H1 (cell line): ENCODE measurements around the gene TOP2A. TPM values are rescaled to one million over a fixed set of nuclear protein-coding genes. Genes with fewer than 3 reads are reported as not detected.

Source experiments
- CTCF ChIA-PET: fragments of 300-600 bp; sonication (Branson Sonifier 250); formaldehyde crosslinking; loops from one replicate; lab custom pipeline; 2021; ENCODE audit not compliant: partially characterized antibody; lab: Charles Lee
- POLR2A ChIA-PET: fragments of 300-600 bp; sonication (Branson Sonifier 250); formaldehyde crosslinking; loops from one replicate; lab custom pipeline; 2021; ENCODE audit warnings: inconsistent platforms; ENCODE audit not compliant: partially characterized antibody; lab: Charles Lee
- DNase-seq, 2 experiments: peaks; one replicate each; pipeline versions ENCODE4 v3.0.0 to v3.0.0-alpha.2; 2010 to 2022; ENCODE audit warnings: low spot score in 2 of 2, low read depth in 1 of 2, mixed read lengths in 1 of 2
- FAIRE-seq: peaks from 2 replicates; lab custom pipeline; 2011; peaks lifted over from hg19 to GRCh38; lab: Jason Lieb, UNC
- H2AFZ ChIP-seq: 2 replicates; pipeline ENCODE4 v1.8.1; 2012; ENCODE audit warnings: low read length, inconsistent platforms
- H2AK5ac ChIP-seq: 2 replicates; pipeline ENCODE4 v1.6.1; 2013; ENCODE audit warnings: low read depth, low read length
- H2BK120ac ChIP-seq: replicated peaks from 2 replicates; pipeline ENCODE3; 2013; ENCODE audit warnings: low read depth, low read length, inconsistent platforms
- H2BK12ac ChIP-seq: 2 replicates; pipeline ENCODE4 v1.6.1; 2013; ENCODE audit warnings: low read depth, low read length
- H2BK15ac ChIP-seq: 2 replicates; pipeline ENCODE4 v1.6.1; 2013; ENCODE audit warnings: low read length
- H2BK20ac ChIP-seq: 2 replicates; pipeline ENCODE4 v1.6.1; 2013; ENCODE audit warnings: low read length
- H2BK5ac ChIP-seq: 2 replicates; pipeline ENCODE4 v1.6.1; 2013; ENCODE audit warnings: low read depth, low read length
- H3K14ac ChIP-seq: 2 replicates; pipeline ENCODE4 v1.6.1; 2013; ENCODE audit warnings: inconsistent platforms; ENCODE audit not compliant: insufficient read length
- H3K18ac ChIP-seq: 2 replicates; pipeline ENCODE4 v1.6.1; 2013; ENCODE audit warnings: low read length; ENCODE audit errors: extremely low read depth
- H3K23ac ChIP-seq: 2 replicates; pipeline ENCODE4 v1.6.1; 2013; ENCODE audit warnings: inconsistent platforms; ENCODE audit not compliant: insufficient read length
- H3K23me2 ChIP-seq: 2 replicates; pipeline ENCODE4 v1.6.1; 2013; ENCODE audit warnings: low read depth, low read length
- H3K27ac ChIP-seq: 2 replicates; pipeline ENCODE4 v1.6.1; 2011; ENCODE audit warnings: low read depth, low read length, inconsistent platforms
- H3K27me3 ChIP-seq, 4 experiments: replicated peaks in 1 of 4; 1 replicate in 1 of 4; 2 replicates in 3 of 4; pipeline versions ENCODE4 v1.6.1 to v1.8.1; 2011 to 2013; ENCODE audit warnings: low read length in 3 of 4, mild to moderate bottlenecking in 3 of 4, inconsistent platforms in 2 of 4, mixed read lengths in 2 of 4, moderate library complexity in 1 of 4; ENCODE audit not compliant: control insufficient read depth in 3 of 4, insufficient read depth in 3 of 4; ENCODE audit errors: extremely low read depth in 1 of 4
- H3K36me3 ChIP-seq, 4 experiments: 2 replicates each; pipeline versions ENCODE4 v1.6.1 to v1.8.1; 2011 to 2013; ENCODE audit warnings: mild to moderate bottlenecking in 4 of 4, low read length in 3 of 4, moderate library complexity in 2 of 4, control low read depth in 1 of 4, inconsistent platforms in 1 of 4; ENCODE audit not compliant: insufficient read depth in 4 of 4, control insufficient read depth in 2 of 4
- H3K4ac ChIP-seq: replicated peaks from 2 replicates; pipeline ENCODE3; 2013; ENCODE audit warnings: low read length, low read depth, mixed read lengths, inconsistent platforms; ENCODE audit not compliant: insufficient read length
- H3K4me1 ChIP-seq, 4 experiments: replicated peaks in 1 of 4; 1 replicate in 1 of 4; 2 replicates in 3 of 4; pipeline versions ENCODE4 v1.6.1 to v1.8.1; 2011 to 2013; ENCODE audit warnings: low read length in 3 of 4, inconsistent platforms in 2 of 4, mixed read lengths in 1 of 4; ENCODE audit not compliant: insufficient read depth in 4 of 4, control insufficient read depth in 3 of 4
- H3K4me2 ChIP-seq, 2 experiments: 2 replicates each; pipeline versions ENCODE4 v1.6.1 to v1.8.1; 2011 to 2013; ENCODE audit warnings: low read depth in 2 of 2, low read length in 2 of 2, control low read depth in 1 of 2, inconsistent platforms in 1 of 2, mild to moderate bottlenecking in 1 of 2; ENCODE audit not compliant: insufficient read depth in 1 of 2
- H3K4me3 ChIP-seq, 4 experiments: fragments of 200-600, 300-600 bp in 1 of 4; sonication (generic), shearing (Covaris generic), sonication (Bioruptor Twin) in 1 of 4; 2 replicates each; pipeline versions ENCODE4 v1.5.1 to v1.8.1; 2011 to 2016; ENCODE audit warnings: low read length in 4 of 4, low read depth in 3 of 4, control low read depth in 2 of 4, inconsistent platforms in 2 of 4, mild to moderate bottlenecking in 2 of 4, mixed read lengths in 1 of 4, moderate library complexity in 1 of 4; ENCODE audit not compliant: insufficient read depth in 2 of 4; ENCODE audit errors: extremely low read depth in 1 of 4
- H3K56ac ChIP-seq: replicated peaks from 2 replicates; pipeline ENCODE3; 2013; ENCODE audit warnings: low read depth, mild to moderate bottlenecking, mixed read lengths, low read length, inconsistent platforms; ENCODE audit not compliant: insufficient read length
- H3K79me1 ChIP-seq: 2 replicates; pipeline ENCODE4 v1.6.1; 2013; ENCODE audit warnings: low read depth, low read length, control low read depth
- H3K79me2 ChIP-seq, 2 experiments: 2 replicates each; pipeline versions ENCODE4 v1.6.1 to v1.8.1; 2012 to 2013; ENCODE audit warnings: low read length in 2 of 2, mild to moderate bottlenecking in 2 of 2, inconsistent platforms in 1 of 2; ENCODE audit not compliant: insufficient read depth in 2 of 2, control insufficient read depth in 1 of 2
- H3K9ac ChIP-seq, 4 experiments: replicated peaks in 1 of 4; 1 replicate in 1 of 4; 2 replicates in 3 of 4; pipeline versions ENCODE4 v1.6.1 to v1.8.1; 2011 to 2013; ENCODE audit warnings: low read depth in 3 of 4, low read length in 3 of 4, control low read depth in 2 of 4, mild to moderate bottlenecking in 2 of 4, moderate library complexity in 2 of 4, inconsistent platforms in 1 of 4; ENCODE audit errors: extremely low read depth in 1 of 4
- H3K9me3 ChIP-seq, 2 experiments: 2 replicates each; pipeline versions ENCODE4 v1.6.1 to v1.8.1; 2012 to 2013; ENCODE audit warnings: mild to moderate bottlenecking in 2 of 2, moderate library complexity in 2 of 2, control low read depth in 1 of 2, inconsistent platforms in 1 of 2, low read depth in 1 of 2, low read length in 1 of 2, mixed read lengths in 1 of 2; ENCODE audit not compliant: insufficient read depth in 2 of 2
- H4K20me1 ChIP-seq, 2 experiments: replicated peaks in 1 of 2; 2 replicates each; pipeline versions ENCODE3 to v1.8.1; 2011 to 2013; ENCODE audit warnings: inconsistent platforms in 2 of 2, low read length in 2 of 2, mild to moderate bottlenecking in 1 of 2; ENCODE audit not compliant: insufficient read depth in 2 of 2, control insufficient read depth in 1 of 2
- H4K5ac ChIP-seq: 2 replicates; pipeline ENCODE4 v1.6.1; 2013; ENCODE audit warnings: low read length, low read depth, mixed read lengths, inconsistent platforms; ENCODE audit not compliant: insufficient read length
- H4K8ac ChIP-seq: 2 replicates; pipeline ENCODE4 v1.8.0; 2013; ENCODE audit warnings: mild to moderate bottlenecking, moderate library complexity, low read length, inconsistent platforms; ENCODE audit not compliant: insufficient read depth; ENCODE audit errors: extremely low read depth
- H4K91ac ChIP-seq: replicated peaks from 2 replicates; pipeline ENCODE3; 2013; ENCODE audit warnings: low read length, mixed read lengths, inconsistent platforms; ENCODE audit not compliant: insufficient read length
- PHF8 ChIP-seq: fragments of 200-600 bp; sonication (generic); conservative IDR thresholded peaks from 2 replicates; pipeline ENCODE4 v1.7.1; 2012; ENCODE audit warnings: low read depth, mild to moderate bottlenecking, inconsistent platforms, low read length, moderate library complexity
- TAF1 ChIP-seq: IDR thresholded peaks from 2 replicates; pipeline ENCODE4 v1.6.1; 2011; ENCODE audit warnings: mild to moderate bottlenecking, low read depth, low read length
- WGBS, 2 experiments: shearing (Covaris generic) in 1 of 2; methylation state at CpG; one replicate each; pipeline versions ENCODE4 v1.1.6 to v1.1.7; 2013 to 2015; ENCODE audit warnings: low lambda C conversion rate in 2 of 2, mixed read lengths in 2 of 2, inconsistent platforms in 1 of 2, low coverage in 1 of 2, missing lambda C conversion rate in 1 of 2; ENCODE audit not compliant: insufficient replicate concordance in 2 of 2, insufficient coverage in 1 of 2, insufficient read length in 1 of 2; ENCODE audit errors: extremely low coverage in 1 of 2, missing lambda C conversion rate in 1 of 2; 5-methylcytosine and 5-hydroxymethylcytosine counted together
- polyA plus RNA-seq, 7 experiments: library from polyadenylated mRNA; depleted of rRNA in 3 of 7; stranded (reverse) in 5 of 7; unstranded in 2 of 7; fragments of >200 nt in 5 of 7; fragments of 200-250 nt in 2 of 7; gene quantifications; 1 replicate in 5 of 7; 2 replicates in 1 of 7; 4 replicates in 1 of 7; pipeline versions ENCODE4 v1.2.1 to v1.2.3, GENCODE V29; 2011 to 2013; ENCODE audit warnings: missing spikeins in 2 of 7, mixed read lengths in 2 of 7
- total RNA-seq: library from RNA; stranded (reverse); fragmentation: NEBNext Ultra II Directional; extraction: Animal tissue kit (Norgen Biotek cat#: 25700); gene quantifications from 2 replicates; pipeline ENCODE4 v1.2.1, GENCODE V29; 2021

TOP2A gene
- total and polyA plus RNA-seq, 2 of the 8 experiments (the other 6 are each of a cell fraction or from before 2014, with no cell fraction given) = 83.1 to 291 TPM

GRCh38 chr17:40425741-40426140 is 8.0 kb upstream of the TOP2A start:
- Histone ChIP-seq H4K5ac (no peak overlapping the region), H2BK20ac (0 out of 2 replicates have a peak overlapping the region, but pooled peaks have one; percentile 64), H2AFZ (no peak overlapping the region; the same call in 1 of the 2 replicates), H3K79me2 (no peaks in the 10 kb centered on the region), H2BK5ac (no peak overlapping the region), H3K27ac (no peak overlapping the region), H4K91ac (no peak overlapping the region), H3K18ac (0 out of 2 replicates have a peak overlapping the region, but pooled peaks have one; percentile 25), H3K56ac (no peak overlapping the region), H3K9ac (no peak overlapping the region), H3K23me2 (no peaks in the 10 kb centered on the region), H3K23ac (no peak overlapping the region), H2AK5ac (no peak overlapping the region), H3K14ac (no peak overlapping the region), H3K4me3 (no peak overlapping the region), H2BK15ac (no peak overlapping the region), H3K4me2 (no peak overlapping the region; a peak in 1 of 4 replicates), H4K8ac (no peak overlapping the region), H3K79me1 (no peaks in the 10 kb centered on the region), H2BK120ac (no peak overlapping the region), H3K4ac (no peak overlapping the region), H3K27me3 (no peaks in the 10 kb centered on the region), H3K4me1 (peaks cover 3 to 15% (median 8%) of the 10 kb centered on the region in 4 experiments), H4K20me1 (no peaks in the 10 kb centered on the region), H3K36me3 (no peaks in the 10 kb centered on the region), H2BK12ac (peak overlapping the region; percentile 35; the same call in 1 of the 2 replicates), H3K9me3 (no peaks in the 10 kb centered on the region)
- DNase-seq (no peak), FAIRE-seq (no peak)
- no peak for TF ChIP-seq PHF8
- TF ChIP-seq TAF1 = no peak
- CTCF ChIA-PET = interaction anchor here (0.8 to 6.0 kb wide), 11 partner anchors 9 to 134 kb away, joined by 3 to 50 read pairs (median 5); partner anchors contain the start of gene TOP2A
- POLR2A ChIA-PET = interaction anchor here (2.1 kb wide), 1 partner anchor 33 kb away, joined by 5 read pairs; no protein-coding TSS in a partner anchor
- 74% methylated on average over 4 of the region's 4 CpGs; no CpG with 5 or more reads in 1 of the 2 experiments for WGBS, 2 experiments
